Articular chondrocyte of knee joint (primary cell): Measurements from ENCODE around the gene KRTAP9-2. TPM values are rescaled to one million over a fixed set of nuclear protein-coding genes. Genes with fewer than 3 reads are reported as not detected.

Experiments
- small RNA-seq: library from RNA; depleted of rRNA; stranded (forward); fragments of <200 nt; gene quantifications from one replicate; pipeline ENCODE3, GENCODE V24; 2012
- total RNA-seq: library from RNA; depleted of rRNA; stranded (reverse); fragments of >200 nt; gene quantifications from 2 replicates; pipeline ENCODE4 v1.2.3, GENCODE V29; 2012

KRTAP9-2 gene
- total RNA-seq, result not detected in 2 replicates

GRCh38 chr17:41226598-41227095, at the start of gene KRTAP9-2:
TSS of gene KRTAP9-2 (plus strand) at chr17:41226648. CDS start at chr17:41226655, 7 bp downstream.

DNA sequence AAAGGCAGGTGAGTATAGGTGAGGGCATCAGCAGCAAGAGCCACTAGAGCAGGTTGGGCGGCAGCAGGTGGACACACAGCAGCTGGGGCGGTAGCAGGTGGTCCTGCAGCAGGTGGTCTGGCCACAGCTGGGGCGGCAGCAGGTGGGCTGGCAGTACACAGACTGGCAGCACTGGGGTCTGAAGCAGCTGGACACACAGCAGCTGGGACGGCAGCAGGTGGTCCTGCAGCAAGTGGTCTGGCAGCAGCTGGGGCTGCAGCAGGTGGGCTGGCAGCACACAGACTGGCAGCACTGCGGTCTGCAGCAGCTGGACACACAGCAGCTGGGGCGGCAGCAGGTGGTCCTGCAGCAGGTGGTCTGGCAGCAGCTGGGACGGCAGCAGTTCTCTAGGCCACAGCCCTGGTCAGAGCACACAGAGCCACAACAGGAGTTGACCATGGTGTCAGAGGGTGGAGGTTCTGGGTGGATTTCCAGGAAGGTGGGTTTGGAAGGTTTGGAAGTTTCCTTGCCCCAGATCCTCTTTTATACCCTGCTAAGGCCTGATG, 48.6 kb upstream of the KRTAP9-2 start, which contains the start of gene KRTAP4-2:
KRTAP4-2 (minus strand) TSS at position 495 of the 545 bp plus-strand sequence; CDS start at position 438, 57 bp downstream.

GRCh38 chr17:41184480-41184961, 41.9 kb upstream of the KRTAP9-2 start, which contains the start of gene KRTAP4-1:
TSS of gene KRTAP4-1 (minus strand) at chr17:41184911. CDS start at chr17:41184854, 57 bp downstream.

GRCh38 chr17:41189837-41190318, 36.6 kb upstream of the KRTAP9-2 start, which contains the start of gene KRTAP9-1:
TSS of gene KRTAP9-1 (plus strand) at chr17:41189887. CDS start at chr17:41189887, 0 bp downstream.

DNA sequence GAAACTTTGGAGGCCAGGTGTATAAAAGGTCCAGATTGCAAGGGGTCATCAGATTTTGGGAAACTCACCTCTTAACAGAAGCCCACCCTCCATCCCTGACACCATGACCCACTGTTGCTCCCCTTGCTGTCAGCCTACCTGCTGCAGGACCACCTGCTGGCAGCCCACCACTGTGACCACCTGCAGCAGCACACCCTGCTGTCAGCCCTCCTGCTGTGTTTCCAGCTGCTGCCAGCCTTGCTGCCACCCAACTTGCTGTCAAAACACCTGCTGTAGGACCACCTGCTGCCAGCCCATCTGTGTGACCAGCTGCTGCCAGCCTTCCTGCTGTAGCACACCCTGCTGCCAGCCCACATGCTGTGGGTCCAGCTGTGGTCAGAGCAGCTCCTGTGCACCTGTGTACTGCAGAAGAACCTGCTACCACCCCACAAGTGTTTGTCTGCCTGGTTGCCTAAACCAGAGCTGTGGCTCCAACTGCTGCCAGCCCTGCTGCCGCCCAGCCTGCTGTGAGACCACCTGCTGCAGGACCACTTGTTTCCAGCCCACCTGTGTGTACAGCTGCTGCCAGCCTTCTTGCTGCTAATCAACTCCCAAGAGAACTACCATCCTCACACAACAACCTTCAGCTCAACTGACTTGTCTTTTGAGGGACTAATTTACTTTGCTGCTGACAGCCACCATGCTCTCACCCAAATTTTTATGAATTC, 6.1 kb downstream of the KRTAP9-2 start, which contains the start of gene KRTAP9-3:
KRTAP9-3 (plus strand) TSS at position 51 of the 707 bp plus-strand sequence; CDS start at position 104, 53 bp downstream.

DNA sequence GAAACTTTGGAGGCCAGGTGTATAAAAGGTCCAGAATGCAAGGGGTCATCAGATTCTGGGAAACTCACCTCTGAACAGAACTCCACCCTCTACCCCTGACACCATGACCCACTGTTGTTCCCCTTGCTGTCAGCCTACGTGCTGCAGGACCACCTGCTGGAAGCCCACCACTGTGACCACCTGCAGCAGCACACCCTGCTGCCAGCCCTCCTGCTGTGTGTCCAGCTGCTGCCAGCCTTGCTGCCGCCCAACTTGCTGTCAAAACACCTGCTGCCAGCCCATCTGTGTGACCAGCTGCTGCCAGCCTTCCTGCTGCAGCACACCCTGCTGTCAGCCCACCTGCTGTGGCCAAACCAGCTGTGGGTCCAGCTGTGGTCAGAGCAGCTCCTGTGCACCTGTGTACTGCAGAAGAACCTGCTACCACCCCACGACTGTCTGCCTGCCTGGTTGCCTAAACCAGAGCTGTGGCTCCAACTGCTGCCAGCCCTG, 11.5 kb downstream of the KRTAP9-2 start, which contains the start of gene KRTAP9-8:
KRTAP9-8 (plus strand) TSS at position 51 of the 489 bp plus-strand sequence; CDS start at position 104, 53 bp downstream.

DNA sequence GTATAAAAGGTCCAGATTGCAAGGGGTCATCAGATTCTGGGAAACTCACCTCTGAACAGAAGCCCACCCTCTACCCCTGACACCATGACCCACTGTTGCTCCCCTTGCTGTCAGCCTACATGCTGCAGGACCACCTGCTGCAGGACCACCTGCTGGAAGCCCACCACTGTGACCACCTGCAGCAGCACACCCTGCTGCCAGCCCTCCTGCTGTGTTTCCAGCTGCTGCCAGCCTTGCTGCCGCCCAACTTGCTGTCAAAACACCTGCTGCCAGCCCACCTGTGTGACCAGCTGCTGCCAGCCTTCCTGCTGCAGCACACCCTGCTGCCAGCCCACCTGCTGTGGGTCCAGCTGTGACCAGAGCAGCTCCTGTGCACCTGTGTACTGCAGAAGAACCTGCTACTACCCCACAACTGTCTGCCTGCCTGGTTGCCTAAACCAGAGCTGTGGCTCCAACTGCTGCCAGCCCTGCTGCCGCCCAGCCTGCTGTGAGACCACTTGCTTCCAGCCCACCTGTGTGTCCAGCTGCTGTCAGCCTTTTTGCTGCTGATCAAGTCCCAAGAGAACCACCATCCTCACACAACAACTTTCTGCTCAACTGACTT, 23.3 kb downstream of the KRTAP9-2 start, which contains the start of gene KRTAP9-4:
KRTAP9-4 (plus strand) TSS at position 51 of the 604 bp plus-strand sequence; CDS start at position 85, 34 bp downstream.

DNA sequence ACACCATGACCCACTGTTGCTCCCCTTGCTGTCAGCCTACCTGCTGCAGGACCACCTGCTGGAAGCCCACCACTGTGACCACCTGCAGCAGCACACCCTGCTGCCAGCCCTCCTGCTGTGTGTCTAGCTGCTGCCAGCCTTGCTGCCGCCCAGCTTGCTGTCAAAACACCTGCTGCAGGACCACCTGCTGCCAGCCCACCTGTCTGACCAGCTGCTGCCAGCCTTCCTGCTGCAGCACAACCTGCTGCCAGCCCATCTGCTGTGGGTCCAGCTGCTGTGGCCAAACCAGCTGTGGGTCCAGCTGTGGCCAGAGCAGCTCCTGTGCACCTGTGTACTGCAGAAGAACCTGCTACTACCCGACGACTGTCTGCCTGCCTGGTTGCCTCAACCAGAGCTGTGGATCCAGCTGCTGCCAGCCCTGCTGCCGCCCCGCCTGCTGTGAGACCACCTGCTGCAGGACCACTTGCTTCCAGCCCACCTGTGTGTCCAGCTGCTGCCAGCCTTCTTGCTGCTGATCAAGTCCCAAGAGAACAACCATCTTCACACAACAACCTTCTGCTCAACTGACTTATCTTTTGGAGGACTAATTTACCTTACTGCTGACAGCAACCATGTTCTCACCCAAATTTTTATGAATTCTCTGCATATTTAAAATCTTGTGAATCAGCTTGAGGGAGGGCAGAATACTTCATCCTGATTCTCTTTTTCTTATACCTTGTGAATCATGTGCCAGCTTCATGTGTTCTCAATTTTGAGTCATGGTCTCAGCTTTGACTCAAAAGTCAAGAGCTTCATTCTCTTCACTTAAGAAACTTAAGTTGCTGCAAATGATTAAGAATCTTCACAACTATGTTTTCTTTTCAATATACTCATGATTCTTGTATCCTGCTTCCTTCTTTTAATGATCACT, 29.2 kb downstream of the KRTAP9-2 start, which contains the start of gene KRTAP9-9:
KRTAP9-9 (plus strand) TSS at position 4 of the 910 bp plus-strand sequence.

DNA sequence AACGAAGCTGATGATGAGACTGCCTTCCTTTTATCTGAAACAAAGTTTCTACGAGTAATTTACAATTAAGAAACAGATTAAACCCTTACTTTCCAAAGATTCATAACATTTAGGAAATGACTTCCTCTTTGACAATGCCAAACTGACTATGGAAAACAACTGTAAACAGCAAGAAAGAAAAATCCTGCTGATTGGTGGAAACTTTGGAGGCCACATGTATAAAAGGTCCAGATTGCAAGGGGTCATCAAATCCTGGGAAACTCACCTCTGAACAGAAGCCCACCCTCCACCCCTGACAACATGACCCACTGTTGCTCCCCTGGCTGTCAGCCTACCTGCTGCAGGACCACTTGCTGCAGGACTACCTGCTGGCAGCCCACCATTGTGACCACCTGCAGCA, 38.6 kb downstream of the KRTAP9-2 start, which contains the start of gene KRTAP9-6:
KRTAP9-6 (plus strand) TSS at position 301 of the 400 bp plus-strand sequence; CDS start at position 301, 0 bp downstream.

DNA sequence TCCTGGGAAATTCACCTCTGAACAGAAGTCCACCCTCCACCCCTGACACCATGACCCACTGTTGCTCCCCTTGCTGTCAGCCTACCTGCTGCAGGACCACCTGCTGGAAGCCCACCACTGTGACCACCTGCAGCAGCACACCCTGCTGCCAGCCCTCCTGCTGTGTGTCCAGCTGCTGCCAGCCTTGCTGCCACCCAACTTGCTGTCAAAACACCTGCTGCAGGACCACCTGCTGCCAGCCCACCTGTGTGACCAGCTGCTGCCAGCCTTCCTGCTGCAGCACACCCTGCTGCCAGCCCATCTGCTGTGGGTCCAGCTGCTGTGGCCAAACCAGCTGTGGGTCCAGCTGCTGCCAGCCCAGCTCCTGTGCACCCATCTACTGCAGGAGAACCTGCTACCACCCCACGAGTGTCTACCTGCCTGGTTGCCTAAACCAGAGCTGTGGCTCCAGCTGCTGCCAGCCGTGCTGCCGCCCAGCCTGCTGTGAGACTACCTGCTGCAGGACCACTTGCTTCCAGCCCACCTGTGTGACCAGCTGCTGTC, 49.3 kb downstream of the KRTAP9-2 start, which contains the start of gene KRTAP9-7:
KRTAP9-7 (plus strand) TSS at position 51 of the 543 bp plus-strand sequence; CDS start at position 51, 0 bp downstream.

Small RNAs within 50 kb of the gene (small RNA-seq; reads per million reads assigned to genes)
- gene KRTAP4-17P, result not detected

Other genes with a start within 250 kb of the KRTAP9-2 start
- not detected in 2 replicates for gene KRT40, start 242.3 kb upstream of the KRTAP9-2 start, total RNA-seq
- gene KRTAP3-3, start 232.5 kb upstream of the KRTAP9-2 start, total RNA-seq, result not detected in 2 replicates
- not detected in 2 replicates for gene KRTAP3-2, start 226.7 kb upstream of the KRTAP9-2 start, total RNA-seq
- not detected in 2 replicates for gene KRTAP3-1, start 217.5 kb upstream of the KRTAP9-2 start, total RNA-seq
- 1.3 and 11.6 TPM in 2 replicates for gene KRTAP1-5, start 199.4 kb upstream of the KRTAP9-2 start, total RNA-seq
- not detected in 2 replicates for gene KRTAP1-4, start 196.5 kb upstream of the KRTAP9-2 start, total RNA-seq
- not detected in 2 replicates for gene KRTAP1-3, start 191.8 kb upstream of the KRTAP9-2 start, total RNA-seq
- gene KRTAP1-1, start 185.2 kb upstream of the KRTAP9-2 start, total RNA-seq, result not detected in 2 replicates
- gene KRTAP2-1, start 179.3 kb upstream of the KRTAP9-2 start, total RNA-seq, result not detected in 2 replicates
- not detected in 2 replicates for gene KRTAP2-2, start 171.4 kb upstream of the KRTAP9-2 start, total RNA-seq
- 0.26 and 1.1 TPM in 2 replicates for gene KRTAP2-3, start 166.5 kb upstream of the KRTAP9-2 start, total RNA-seq
- not detected in 2 replicates for gene KRTAP2-4, start 160.8 kb upstream of the KRTAP9-2 start, total RNA-seq
- gene KRTAP4-7, start 142.5 kb upstream of the KRTAP9-2 start, total RNA-seq, result not detected in 2 replicates
- gene KRTAP4-8, start 128.5 kb upstream of the KRTAP9-2 start, total RNA-seq, result not detected in 2 replicates
- gene KRTAP4-16, start 124.4 kb upstream of the KRTAP9-2 start, total RNA-seq, result not detected in 2 replicates
- gene KRTAP4-9, start 121.3 kb upstream of the KRTAP9-2 start, total RNA-seq, result not detected in 2 replicates
- not detected in 2 replicates for gene KRTAP4-11, start 108.3 kb upstream of the KRTAP9-2 start, total RNA-seq
- gene KRTAP4-12, start 102.5 kb upstream of the KRTAP9-2 start, total RNA-seq, result not detected in 2 replicates
- not detected in 2 replicates for gene KRTAP4-6, start 86.1 kb upstream of the KRTAP9-2 start, total RNA-seq
- not detected in 2 replicates for gene KRTAP4-5, start 76.8 kb upstream of the KRTAP9-2 start, total RNA-seq
- gene KRTAP4-4, start 65.9 kb upstream of the KRTAP9-2 start, total RNA-seq, result not detected in 2 replicates
- not detected in 2 replicates for gene KRTAP4-3, start 58.4 kb upstream of the KRTAP9-2 start, total RNA-seq
- not detected in 2 replicates for gene KRTAP4-2, start 48.4 kb upstream of the KRTAP9-2 start, total RNA-seq
- gene KRTAP4-1, start 41.7 kb upstream of the KRTAP9-2 start, total RNA-seq, result not detected in 2 replicates
- gene KRTAP9-1, start 36.8 kb upstream of the KRTAP9-2 start, total RNA-seq, result not detected in 2 replicates
- gene KRTAP9-3, start 5.8 kb downstream of the KRTAP9-2 start, total RNA-seq, result not detected in 2 replicates
- gene KRTAP9-8, start 11.4 kb downstream of the KRTAP9-2 start, total RNA-seq, result not detected in 2 replicates
- gene KRTAP9-4, start 23.0 kb downstream of the KRTAP9-2 start, total RNA-seq, result not detected in 2 replicates
- gene KRTAP9-9, start 28.7 kb downstream of the KRTAP9-2 start, total RNA-seq, result not detected in 2 replicates
- not detected in 2 replicates for gene KRTAP9-6, start 38.7 kb downstream of the KRTAP9-2 start, total RNA-seq
- gene KRTAP9-7, start 49.0 kb downstream of the KRTAP9-2 start, total RNA-seq, result not detected in 2 replicates
- not detected in 2 replicates for gene KRTAP29-1, start 76.2 kb downstream of the KRTAP9-2 start, total RNA-seq
- gene KRTAP16-1, start 82.7 kb downstream of the KRTAP9-2 start, total RNA-seq, result not detected in 2 replicates
- gene KRTAP17-1, start 89.1 kb downstream of the KRTAP9-2 start, total RNA-seq, result not detected in 2 replicates
- gene KRT33A, start 124.2 kb downstream of the KRTAP9-2 start, total RNA-seq, result not detected in 2 replicates
- gene KRT33B, start 143.2 kb downstream of the KRTAP9-2 start, total RNA-seq, result not detected in 2 replicates
- gene KRT34, start 155.7 kb downstream of the KRTAP9-2 start, total RNA-seq, result 0.13 TPM in 1 of 2 replicates, not detected in the other
- gene KRT31, start 171.0 kb downstream of the KRTAP9-2 start, total RNA-seq, result not detected in 2 replicates
- not detected in 2 replicates for gene KRT37, start 197.9 kb downstream of the KRTAP9-2 start, total RNA-seq
- gene KRT38, start 214.3 kb downstream of the KRTAP9-2 start, total RNA-seq, result not detected in 2 replicates
- gene KRT32, start 240.7 kb downstream of the KRTAP9-2 start, total RNA-seq, result not detected in 2 replicates